ENCODE measurements around the gene MAGEC1. TPM values are rescaled to one million over a fixed set of nuclear protein-coding genes. Genes with fewer than 3 reads are reported as not detected.

Gene MAGEC1
- total RNA-seq, 2 experiments from 2014 or later, result not detected

GRCh38 chrX:141934059-141934641 lies 30.5 kb downstream of the MAGEC1 start:
- Mint-ChIP-seq H3K4me1 (ENCODE audit: low read depth) (no peaks in the 10 kb centered on the region), H3K36me3 (ENCODE audit: low read depth) (no peaks in the 10 kb centered on the region), H3K9me3 (ENCODE audit: insufficient read depth) (no peaks in the 10 kb centered on the region), H3K27me3 (ENCODE audit: low read depth) (no peaks in the 10 kb centered on the region), H3K4me3 (no peak overlapping the region), H3K27ac (no peak overlapping the region)
- ChIA-PET POLR2A (interaction anchor here (0.6 kb wide), 1 partner anchor 489 kb away, joined by 3 read pairs; no protein-coding TSS in a partner anchor), CTCF (no interaction called here)
- DNase-seq (no peak), ATAC-seq (no peak)

GRCh38 chrX:141935645-141936044 lies 32.0 kb downstream of the MAGEC1 start:
- no peak overlapping the region for H3K27ac Mint-ChIP-seq
- H3K4me1 Mint-ChIP-seq (ENCODE audit: low read depth), result no peaks in the 10 kb centered on the region
- no peak overlapping the region for H3K4me3 Mint-ChIP-seq
- no peaks in the 10 kb centered on the region for H3K9me3 Mint-ChIP-seq (ENCODE audit: insufficient read depth)
- no peaks in the 10 kb centered on the region for H3K36me3 Mint-ChIP-seq (ENCODE audit: low read depth)
- ATAC-seq, result no peak
- DNase-seq, result no peak
- H3K27me3 Mint-ChIP-seq (ENCODE audit: low read depth), result no peaks in the 10 kb centered on the region
- ChIA-PET CTCF (no interaction called here), POLR2A (no interaction called here)

GRCh38 chrX:141936080-141936479 lies 32.4 kb downstream of the MAGEC1 start:
- no peaks in the 10 kb centered on the region for H3K36me3 Mint-ChIP-seq (ENCODE audit: low read depth)
- no peaks in the 10 kb centered on the region for H3K4me1 Mint-ChIP-seq (ENCODE audit: low read depth)
- H3K9me3 Mint-ChIP-seq (ENCODE audit: insufficient read depth), result no peaks in the 10 kb centered on the region
- H3K4me3 Mint-ChIP-seq, result no peak overlapping the region
- H3K27me3 Mint-ChIP-seq (ENCODE audit: low read depth), result no peaks in the 10 kb centered on the region
- ATAC-seq (no peak), DNase-seq (no peak)
- ChIA-PET CTCF (no interaction called here), POLR2A (no interaction called here)
- H3K27ac Mint-ChIP-seq, result no peak overlapping the region

GRCh38 chrX:141941234-141941633 lies 37.5 kb downstream of the MAGEC1 start:
- no peak overlapping the region for H3K4me3 Mint-ChIP-seq
- POLR2A ChIA-PET, result no interaction called here
- H3K27ac Mint-ChIP-seq, result no peak overlapping the region
- no peaks in the 10 kb centered on the region for H3K36me3 Mint-ChIP-seq (ENCODE audit: low read depth)
- no peak for ATAC-seq
- H3K9me3 Mint-ChIP-seq (ENCODE audit: insufficient read depth), result no peaks in the 10 kb centered on the region
- H3K4me1 Mint-ChIP-seq (ENCODE audit: low read depth), result no peaks in the 10 kb centered on the region
- CTCF ChIA-PET, result no interaction called here
- H3K27me3 Mint-ChIP-seq (ENCODE audit: low read depth), result no peaks in the 10 kb centered on the region
- DNase-seq, result no peak

- Mint-ChIP-seq H3K9me3 (ENCODE audit: insufficient read depth) (no peaks in the 10 kb centered on the region), H3K27ac (no peak overlapping the region), H3K4me1 (ENCODE audit: low read depth) (no peaks in the 10 kb centered on the region), H3K27me3 (ENCODE audit: low read depth) (no peaks in the 10 kb centered on the region), H3K36me3 (ENCODE audit: low read depth) (no peaks in the 10 kb centered on the region), H3K4me3 (no peak overlapping the region)
- no peak for DNase-seq
- ChIA-PET POLR2A (no interaction called here), CTCF (no interaction called here)
- ATAC-seq, result no peak
Observed at GRCh38 chrX:141945426-141945825, 41.7 kb downstream of the MAGEC1 start.

GRCh38 chrX:141947350-141947749 lies 43.7 kb downstream of the MAGEC1 start:
- POLR2A ChIA-PET, result no interaction called here
- no peak for DNase-seq

GRCh38 chrX:141952603-141953002 lies 48.9 kb downstream of the MAGEC1 start:
- ChIA-PET POLR2A (no interaction called here), CTCF (no interaction called here)
- H3K4me1 Mint-ChIP-seq (ENCODE audit: low read depth), result no peaks in the 10 kb centered on the region
- no peaks in the 10 kb centered on the region for H3K36me3 Mint-ChIP-seq (ENCODE audit: low read depth)
- no peaks in the 10 kb centered on the region for H3K27me3 Mint-ChIP-seq (ENCODE audit: low read depth)
- H3K4me3 Mint-ChIP-seq, result no peak overlapping the region
- ATAC-seq, result no peak
- no peaks in the 10 kb centered on the region for H3K9me3 Mint-ChIP-seq (ENCODE audit: insufficient read depth)
- DNase-seq, result no peak
- no peak overlapping the region for H3K27ac Mint-ChIP-seq

More at GRCh38 chrX:141947350-141947749, 43.7 kb downstream of the MAGEC1 start:
- Mint-ChIP-seq H3K27ac (no peak overlapping the region), H3K27me3 (ENCODE audit: low read depth) (no peaks in the 10 kb centered on the region), H3K9me3 (ENCODE audit: insufficient read depth) (no peaks in the 10 kb centered on the region), H3K4me3 (no peak overlapping the region), H3K4me1 (ENCODE audit: low read depth) (no peaks in the 10 kb centered on the region), H3K36me3 (ENCODE audit: low read depth) (no peaks in the 10 kb centered on the region)
- CTCF ChIA-PET, result no interaction called here
- no peak for ATAC-seq

GRCh38 chrX:141958675-141959074 lies 55.0 kb downstream of the MAGEC1 start:
- DNase-seq, result no peak
- POLR2A ChIA-PET, result no interaction called here

More at GRCh38 chrX:141958675-141959074, 55.0 kb downstream of the MAGEC1 start:
- ATAC-seq, result no peak
- H3K27me3 Mint-ChIP-seq (ENCODE audit: low read depth), result no peaks in the 10 kb centered on the region
- H3K36me3 Mint-ChIP-seq (ENCODE audit: low read depth), result no peaks in the 10 kb centered on the region
- no peak overlapping the region for H3K4me3 Mint-ChIP-seq
- H3K27ac Mint-ChIP-seq, result no peak overlapping the region
- H3K4me1 Mint-ChIP-seq (ENCODE audit: low read depth), result no peaks in the 10 kb centered on the region
- H3K9me3 Mint-ChIP-seq (ENCODE audit: insufficient read depth), result peaks cover 4% of the 10 kb centered on the region
- CTCF ChIA-PET, result no interaction called here

Other genes with a start within 250 kb of the MAGEC1 start
- gene SPANXD, start 205.2 kb upstream of the MAGEC1 start, total RNA-seq, result not detected
- not detected for gene MAGEC3, start 65.6 kb upstream of the MAGEC1 start, total RNA-seq